Astrocyte of the hippocampus (primary cell): ENCODE results near the gene RPL28.

Experiments
- DNase-seq: peaks from one replicate; pipeline ENCODE4 v3.0.0; 2011; ENCODE audit warnings: low read depth, low spot score

Gene RPL28

GRCh38 chr19:55373306-55373992 is 12.3 kb upstream of the RPL28 start:
- no peak for DNase-seq

- peak; percentile 73 for DNase-seq
These were observed 11.6 kb upstream of the RPL28 start for GRCh38 chr19:55373993-55374757.

- no peak for DNase-seq
These were observed 9.3 kb upstream of the RPL28 start, which contains the start of gene TMEM190 for GRCh38 chr19:55376241-55376933. Gene TMEM190, plus strand, starts transcription at chr19:55376826. Its CDS starts 28 bp downstream, at chr19:55376854.

DNA sequence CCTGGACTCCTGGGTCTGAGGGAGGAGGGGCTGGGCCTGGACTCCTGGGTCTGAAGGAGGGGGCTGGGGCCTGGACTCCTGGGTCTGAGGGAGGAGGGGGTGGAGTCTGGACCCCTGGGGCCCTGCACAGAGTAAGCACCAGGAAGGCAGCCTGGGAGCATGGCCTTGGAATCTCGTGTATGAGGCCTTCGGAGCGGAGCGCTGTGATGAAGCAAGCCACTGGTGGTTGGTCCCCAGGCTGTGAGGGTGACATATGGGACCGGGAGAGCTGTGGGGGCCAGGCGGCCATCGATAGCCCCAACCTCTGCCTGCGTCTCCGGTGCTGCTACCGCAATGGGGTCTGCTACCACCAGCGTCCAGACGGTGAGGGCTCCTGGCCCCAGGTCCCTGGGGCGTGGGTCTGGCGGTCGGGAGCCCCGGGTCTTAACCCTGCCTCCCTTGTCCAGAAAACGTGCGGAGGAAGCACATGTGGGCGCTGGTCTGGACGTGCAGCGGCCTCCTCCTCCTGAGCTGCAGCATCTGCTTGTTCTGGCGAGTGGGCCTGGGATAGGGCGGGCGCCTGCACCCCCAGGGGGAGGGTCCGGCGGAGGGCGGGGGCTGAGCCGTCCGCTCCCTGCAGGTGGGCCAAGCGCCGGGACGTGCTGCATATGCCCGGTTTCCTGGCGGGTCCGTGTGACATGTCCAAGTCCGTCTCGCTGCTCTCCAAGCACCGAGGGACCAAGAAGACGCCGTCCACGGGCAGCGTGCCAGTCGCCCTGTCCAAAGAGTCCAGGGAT is 8.2 kb upstream of the RPL28 start:
- DNase-seq = no peak

DNA sequence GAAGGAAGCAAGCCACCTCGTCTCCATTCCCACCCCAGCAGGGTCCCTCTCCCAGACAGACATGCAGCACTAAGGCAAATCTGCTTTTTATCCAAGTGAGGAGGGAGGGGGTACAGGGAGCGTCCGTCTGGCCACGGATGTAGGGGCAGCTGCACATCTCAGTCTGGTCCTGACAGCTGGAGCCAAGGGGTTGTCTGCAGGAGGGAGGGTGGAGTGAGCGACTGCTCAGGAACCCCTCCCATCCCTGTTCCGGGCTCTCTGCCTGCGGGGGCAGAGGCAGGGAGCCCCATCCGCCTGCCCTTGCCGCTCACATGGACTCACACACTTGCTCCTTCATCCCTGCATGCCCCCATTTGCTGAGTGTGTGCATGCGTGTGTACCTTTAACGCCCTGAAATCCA is 6.6 kb upstream of the RPL28 start:
- no peak for DNase-seq

- no peak for DNase-seq
These were observed 3.7 kb upstream of the RPL28 start for GRCh38 chr19:55382013-55382412.

DNA sequence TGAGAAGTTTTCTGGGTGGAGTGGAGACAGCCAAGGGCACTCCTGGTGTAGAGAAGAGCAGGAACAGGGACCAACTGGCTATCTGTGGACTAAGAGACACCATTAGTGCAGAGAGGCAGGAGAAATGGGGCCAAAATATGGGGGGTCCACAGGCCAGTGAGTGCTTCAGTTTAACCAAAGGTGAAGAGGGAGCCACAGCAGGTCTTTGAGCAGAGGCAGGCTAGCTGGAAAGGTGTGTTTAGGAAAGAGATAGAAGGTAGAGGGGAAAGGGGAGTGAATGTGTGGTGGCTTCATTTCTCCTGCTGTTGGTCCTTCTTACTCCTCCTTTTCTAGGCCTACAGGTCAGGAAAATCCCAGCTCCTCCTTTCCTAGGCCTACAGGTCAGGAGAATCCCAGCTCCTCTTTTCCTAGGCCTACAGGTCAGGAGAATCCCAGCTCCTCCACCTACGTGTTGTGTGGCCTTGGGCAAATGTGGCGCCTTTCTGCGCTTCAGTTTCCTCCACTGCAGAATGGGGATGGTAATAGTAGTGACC is 3.1 kb upstream of the RPL28 start:
- DNase-seq = no peak

GRCh38 chr19:55383279-55384130 is 2.2 kb upstream of the RPL28 start:
- DNase-seq = peak; percentile 91

DNA sequence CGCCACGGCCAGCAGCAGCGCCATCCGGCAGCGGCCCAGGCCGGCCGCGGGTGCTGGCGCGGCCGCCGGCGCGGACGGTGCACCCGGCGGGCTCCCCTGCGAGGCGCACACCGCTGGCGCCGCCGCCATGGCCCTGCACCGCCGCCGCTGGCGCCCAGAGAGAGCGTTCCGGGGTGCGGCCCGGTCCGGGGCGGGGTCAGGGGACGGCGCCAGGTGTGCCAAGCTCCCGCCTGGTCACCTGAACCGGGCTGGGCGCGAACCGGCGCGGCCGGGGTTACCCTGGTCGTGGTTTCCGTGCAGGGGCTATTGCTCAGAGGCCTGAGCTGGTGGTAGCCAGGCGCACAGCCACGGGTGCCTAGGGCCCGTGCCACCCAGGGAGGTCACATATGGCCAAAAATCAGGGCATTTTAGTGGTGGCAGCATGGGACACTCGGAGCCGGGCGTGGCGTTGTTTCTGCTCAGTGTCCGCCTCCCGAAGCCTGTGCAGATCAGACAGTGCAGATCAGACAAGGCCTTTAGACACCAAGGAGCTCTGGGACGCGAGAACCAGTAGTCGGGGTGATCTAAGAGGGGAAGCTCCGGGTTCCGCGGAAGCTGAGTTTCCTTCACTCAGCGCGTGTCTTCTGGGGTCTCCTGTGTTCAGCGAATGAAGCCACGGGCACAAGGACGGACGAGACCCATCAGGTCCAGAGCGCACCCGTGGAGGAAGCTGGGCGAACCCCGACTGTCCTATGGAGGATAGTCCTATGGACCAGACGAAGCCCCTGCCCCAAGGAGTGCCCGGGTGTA is 1.4 kb upstream of the RPL28 start, which contains the start of gene TMEM238:
TSS of gene TMEM238 (minus strand) at position 162 of the 789 bp plus-strand sequence. CDS start at position 129, 33 bp downstream.
- no peak for DNase-seq

GRCh38 chr19:55384920-55385723 is 610 bp upstream of the RPL28 start:
- peak; percentile 98 for DNase-seq

DNA sequence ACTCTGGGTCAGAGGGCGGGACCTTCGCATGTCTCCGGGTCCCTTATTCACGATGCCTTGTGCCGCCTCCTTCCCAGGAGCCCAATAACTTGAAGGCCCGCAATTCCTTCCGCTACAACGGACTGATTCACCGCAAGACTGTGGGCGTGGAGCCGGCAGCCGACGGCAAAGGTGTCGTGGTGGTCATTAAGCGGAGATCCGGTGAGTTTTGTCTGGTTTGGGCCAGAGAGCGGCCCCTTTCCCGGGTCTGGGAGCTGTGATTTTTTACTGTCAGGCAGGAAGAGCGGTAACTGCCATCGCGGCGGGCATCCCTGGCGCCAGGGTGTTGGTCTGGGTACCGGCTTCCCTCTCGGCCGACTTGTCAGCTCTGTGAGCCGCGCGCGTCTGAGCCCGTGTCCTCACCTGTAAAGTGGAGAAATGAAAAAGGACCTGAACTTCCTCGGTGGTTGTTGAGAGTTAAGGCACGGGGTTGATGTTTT is 800 bp downstream of the RPL28 start:
- DNase-seq = peak; percentile 59

- DNase-seq = no peak
These were observed 2.2 kb downstream of the RPL28 start for GRCh38 chr19:55387736-55388497.

GRCh38 chr19:55389386-55390317 is 3.9 kb downstream of the RPL28 start:
- DNase-seq = no peak

GRCh38 chr19:55390461-55390880 is 4.7 kb downstream of the RPL28 start:
- DNase-seq = no peak

DNA sequence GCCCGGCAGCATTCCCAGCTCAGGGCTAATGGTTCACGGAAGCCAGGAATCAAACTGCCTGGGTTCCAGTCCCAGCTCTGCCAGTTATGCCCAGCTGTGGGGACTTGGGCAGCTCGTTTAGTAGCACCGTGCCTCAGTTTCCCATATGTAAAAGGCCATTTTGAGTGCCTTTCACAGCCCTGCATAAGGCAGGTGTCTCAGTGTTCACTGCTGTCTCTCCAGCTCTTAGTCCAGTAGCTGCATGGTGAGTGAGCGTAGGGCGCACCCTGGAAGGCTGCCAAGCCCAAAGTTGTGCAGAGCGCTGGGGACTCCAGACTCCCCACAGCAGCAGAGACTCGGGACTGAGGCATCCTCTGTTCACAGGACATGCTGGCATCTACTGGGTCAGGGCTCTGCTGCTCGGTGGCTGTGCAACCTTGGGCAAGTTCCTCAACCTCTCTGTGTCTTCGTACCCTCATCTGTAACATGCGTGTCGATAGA is 5.5 kb downstream of the RPL28 start:
- DNase-seq = no peak
